GM18873 (cell line): Measurements from ENCODE around the gene ITGA8.
"Not testable (repeated sequence)": the region's sequence is repeated elsewhere in the genome, so short reads cannot be mapped to it uniquely, and the experiment has no call there.

ENCODE experiments used
- ATAC-seq: cut with Tn5 transposase; IDR thresholded peaks from one replicate; pipeline ENCODE4 v1.9.1; 2021; ENCODE audit warnings: mild to moderate bottlenecking, moderate library complexity, moderate number of reproducible peaks; ENCODE audit not compliant: unreplicated experiment, low FRiP score

Gene ITGA8

GRCh38 chr10:15516256-15517085 is 203.3 kb downstream of the ITGA8 start:
- no peak for ATAC-seq

GRCh38 chr10:15515202-15515601 is 204.5 kb downstream of the ITGA8 start:
- ATAC-seq: no peak

DNA sequence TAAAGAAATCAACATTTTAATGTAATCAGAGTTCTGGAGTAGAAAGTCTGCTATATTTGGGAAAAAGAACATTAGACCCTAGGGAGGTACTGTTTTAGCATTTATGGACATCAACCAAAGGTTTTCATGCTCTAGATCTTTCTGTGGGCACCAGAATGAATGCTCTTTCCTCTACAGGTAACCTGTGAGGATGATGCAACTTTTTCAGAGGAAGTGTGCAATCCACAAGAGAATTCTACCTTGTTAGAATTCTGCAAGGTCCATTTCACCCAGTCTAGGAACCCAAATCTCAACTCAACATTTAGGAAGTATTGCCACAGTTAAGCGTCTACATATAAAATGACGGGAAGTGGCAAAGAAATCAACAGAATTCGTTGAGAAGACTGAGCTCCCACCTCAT is 208.8 kb downstream of the ITGA8 start:
- no peak for ATAC-seq

DNA sequence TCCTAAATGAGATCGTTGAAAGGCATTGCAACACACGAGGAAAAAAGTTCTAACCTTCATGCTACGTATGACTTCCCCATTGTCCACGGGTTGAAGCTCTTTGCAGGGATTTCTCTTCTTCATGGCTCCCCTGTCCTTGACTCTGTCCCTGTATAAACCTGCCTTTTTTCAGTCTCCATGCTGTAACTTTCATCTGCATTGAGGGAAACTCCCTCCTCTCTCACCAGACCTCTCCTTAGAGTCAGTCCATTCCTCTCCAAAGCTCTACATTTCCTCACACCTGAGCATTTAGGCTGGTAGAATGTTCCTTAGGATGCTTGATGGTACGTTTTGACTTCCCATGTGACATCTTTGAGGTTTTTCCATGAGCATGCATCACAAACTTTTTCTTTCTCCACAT is 214.4 kb downstream of the ITGA8 start:
- ATAC-seq: no peak

GRCh38 chr10:15504101-15504840 is 215.5 kb downstream of the ITGA8 start:
- ATAC-seq: no peak

DNA sequence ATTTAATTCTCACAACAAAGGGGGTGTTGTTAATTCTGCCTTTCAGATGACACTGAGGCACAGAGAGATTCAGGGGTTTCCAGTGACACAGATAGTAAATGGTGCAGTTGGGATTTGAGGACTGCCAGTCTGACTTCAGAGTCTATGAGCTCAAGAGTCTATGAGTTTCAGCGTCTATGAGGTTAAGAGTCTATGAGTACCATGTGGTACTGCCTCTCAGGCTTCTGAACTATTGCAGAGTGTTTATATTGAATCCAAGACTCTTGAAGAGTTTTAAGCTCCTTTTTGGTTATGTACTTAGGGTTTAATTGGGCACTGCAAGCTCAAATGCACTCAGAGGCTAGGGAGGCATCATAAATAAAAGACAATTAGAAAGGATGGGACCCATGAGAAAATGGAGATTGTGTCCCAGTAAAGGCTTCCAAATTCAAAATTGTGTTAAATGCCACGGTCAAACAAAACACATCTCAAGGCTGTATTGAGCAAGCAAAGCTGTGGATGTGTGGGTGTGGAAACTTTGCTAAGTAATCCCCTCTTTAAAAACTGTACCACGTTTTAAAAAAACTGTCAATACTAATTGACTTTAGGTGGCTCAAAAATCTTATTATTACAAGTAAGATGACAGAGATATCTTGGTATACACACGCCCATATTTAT is 224.7 kb downstream of the ITGA8 start:
- ATAC-seq: no peak

- no peak for ATAC-seq
Measured at GRCh38 chr10:15491856-15492642, 227.7 kb downstream of the ITGA8 start.

GRCh38 chr10:15489431-15489830 is 230.3 kb downstream of the ITGA8 start:
- ATAC-seq: no peak

DNA sequence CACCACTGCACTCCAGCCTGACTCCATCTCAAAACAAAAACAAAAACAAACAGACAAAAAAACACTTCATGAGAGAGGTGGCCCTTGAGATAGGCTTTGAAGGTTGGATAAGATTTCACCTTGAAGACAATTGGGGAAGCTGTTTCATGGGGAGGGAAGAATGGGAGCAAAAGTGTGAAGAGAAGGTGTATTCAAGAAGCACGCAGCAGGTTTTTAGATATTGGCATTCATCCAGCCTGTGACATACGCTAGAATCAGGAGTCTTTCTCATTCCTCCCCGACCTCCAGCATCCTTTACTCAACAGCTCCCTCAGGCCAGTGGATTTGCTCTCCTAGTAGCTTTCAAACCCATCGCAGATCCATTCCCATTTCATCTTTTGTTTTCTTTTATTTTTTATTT is 232.3 kb downstream of the ITGA8 start:
- no peak for ATAC-seq

DNA sequence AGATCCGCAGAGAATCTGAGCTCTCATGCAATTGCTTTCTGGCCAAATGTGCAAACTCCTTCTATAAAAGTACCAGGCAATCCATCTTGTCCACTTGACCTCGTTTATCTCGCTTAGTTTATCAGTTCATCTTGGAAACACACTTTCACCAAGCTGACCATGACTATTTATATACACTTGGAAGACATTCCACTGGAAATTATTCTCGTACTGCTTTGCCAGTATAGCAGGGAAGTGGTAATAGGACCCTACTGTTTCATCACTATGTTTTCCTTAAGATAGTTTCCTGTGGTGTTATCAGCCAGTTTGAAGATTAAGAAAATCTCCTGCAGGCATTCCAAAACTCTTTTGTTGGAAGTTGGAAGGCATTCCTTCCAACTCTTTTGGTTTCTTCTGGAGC is 233.3 kb downstream of the ITGA8 start:
- no peak for ATAC-seq

DNA sequence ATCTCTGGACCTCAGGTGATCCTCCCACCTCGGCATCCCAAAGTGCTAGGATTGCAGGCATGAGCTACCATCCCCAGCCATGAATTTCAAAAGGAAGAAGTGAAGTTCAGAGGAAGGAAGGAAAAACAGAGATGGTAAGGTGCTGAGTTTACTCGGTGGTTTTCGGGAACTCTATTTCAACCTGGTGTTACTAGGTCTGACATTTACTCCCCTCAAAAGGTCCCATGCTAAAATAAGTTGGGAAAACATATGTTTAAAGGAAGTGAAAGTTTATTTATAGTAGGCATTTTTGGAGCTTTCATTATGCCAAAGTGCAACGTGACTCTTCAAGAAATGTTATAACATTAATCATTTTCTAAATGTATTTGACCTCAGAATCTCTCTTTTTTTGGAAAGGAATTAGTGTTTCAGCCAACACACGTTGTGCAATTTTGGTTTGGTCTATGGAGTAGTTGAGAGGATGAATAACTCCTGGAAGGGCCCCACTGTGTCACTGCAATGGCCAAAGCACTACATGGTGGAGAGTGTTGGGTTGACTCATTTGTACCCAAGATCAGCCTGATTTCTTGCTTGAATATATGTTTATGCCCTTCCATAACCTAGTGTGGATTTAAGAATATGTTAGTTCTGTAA is 233.9 kb downstream of the ITGA8 start:
- ATAC-seq: no peak

DNA sequence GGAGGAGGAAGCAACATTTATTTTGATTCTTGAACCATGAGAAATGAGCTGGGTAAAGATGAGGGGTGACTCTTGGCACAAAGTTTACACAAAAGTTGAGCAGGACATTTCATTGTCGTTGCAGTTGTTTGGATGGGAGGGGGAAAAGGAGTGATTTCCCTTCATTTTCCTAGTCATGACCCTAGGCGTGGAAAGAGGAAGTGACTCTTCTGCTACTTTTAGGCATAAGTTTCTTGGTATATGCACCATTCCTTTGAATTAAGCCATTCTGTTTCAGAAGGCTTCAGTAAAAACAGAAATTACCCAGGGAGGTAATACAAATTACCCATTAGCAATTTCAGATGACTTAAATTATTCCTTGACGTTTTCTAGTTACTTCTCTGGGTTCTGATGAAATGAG is 234.7 kb downstream of the ITGA8 start:
- ATAC-seq: no peak

- ATAC-seq: no peak
Measured at GRCh38 chr10:15484128-15484527, 235.6 kb downstream of the ITGA8 start.

DNA sequence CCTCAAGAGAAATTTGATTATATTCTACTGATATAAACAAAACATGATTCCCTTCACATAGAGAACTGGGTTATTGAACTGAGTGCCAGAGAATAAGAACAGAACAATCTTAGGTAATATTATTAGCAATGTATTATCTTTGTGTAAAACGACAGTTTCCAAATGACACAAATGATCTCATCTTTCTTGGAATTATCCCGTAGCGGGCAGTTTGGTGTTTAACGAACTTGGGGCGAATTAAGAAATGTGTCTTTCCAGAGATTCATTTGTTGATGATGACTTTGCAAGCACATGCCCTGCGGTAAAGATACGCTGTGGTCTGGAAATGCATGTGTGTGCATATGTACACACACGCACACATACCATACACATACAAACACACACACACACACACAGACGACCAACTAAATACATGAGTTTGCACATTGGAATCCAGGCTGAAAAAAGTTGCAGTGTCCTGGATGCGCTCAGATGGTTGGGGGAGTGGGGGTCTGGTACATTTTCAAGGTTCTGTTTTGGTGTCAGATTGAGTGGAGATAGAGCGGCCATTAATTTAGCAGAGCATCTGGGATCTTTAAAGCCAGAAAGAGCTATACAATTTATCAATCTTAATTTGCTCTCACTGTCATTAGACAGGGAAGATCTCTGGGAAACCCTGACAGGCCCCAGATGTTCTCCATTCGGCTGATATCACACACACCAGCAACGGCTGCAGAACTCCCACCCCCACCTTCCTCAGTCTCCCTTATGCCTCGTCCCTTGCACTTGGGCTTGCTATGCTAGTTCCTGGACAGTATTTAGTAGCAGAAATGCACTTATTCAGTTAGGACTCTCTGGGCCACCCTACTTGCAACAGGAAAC is 236.3 kb downstream of the ITGA8 start:
- ATAC-seq: no peak

- ATAC-seq: no peak
Measured at GRCh38 chr10:15482156-15482555, 237.6 kb downstream of the ITGA8 start.

DNA sequence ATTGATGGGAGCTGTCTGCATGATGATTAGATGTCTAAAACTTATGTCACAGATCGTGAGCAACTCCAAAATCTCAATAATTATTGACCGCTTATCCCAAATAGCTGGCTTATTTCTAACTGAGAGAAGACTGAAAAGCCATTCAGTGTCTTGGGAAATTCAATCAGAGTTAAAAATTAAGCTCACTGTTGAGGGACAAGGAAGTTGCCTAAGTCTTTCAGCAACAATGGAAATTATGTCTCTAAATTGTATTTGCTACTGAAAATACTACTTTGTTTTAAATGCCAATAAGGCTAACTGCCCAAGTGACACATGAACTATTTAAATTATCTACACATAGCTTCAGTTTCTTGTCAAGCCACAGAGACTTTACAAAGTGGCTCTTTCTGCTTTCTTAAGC is 240.8 kb downstream of the ITGA8 start:
- no peak for ATAC-seq

DNA sequence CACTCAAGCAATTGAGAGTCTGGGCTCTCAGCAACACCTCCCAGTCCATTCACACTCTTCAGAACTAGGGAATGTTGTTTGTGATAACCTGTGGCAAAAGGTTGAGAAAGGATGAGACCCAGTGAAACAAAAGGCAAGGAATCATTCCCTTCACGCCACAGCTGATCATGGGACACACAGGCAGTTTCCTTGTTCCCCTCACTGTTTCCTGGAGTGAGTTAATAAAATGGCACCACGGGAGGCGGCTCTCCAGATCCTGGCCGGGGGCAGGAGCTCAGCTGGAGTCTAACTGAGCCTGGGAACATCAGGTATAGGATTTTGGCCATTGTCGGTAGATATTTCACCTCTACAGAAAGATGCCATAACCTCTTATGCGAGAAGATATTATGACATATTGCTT is 241.3 kb downstream of the ITGA8 start:
- ATAC-seq: no peak

DNA sequence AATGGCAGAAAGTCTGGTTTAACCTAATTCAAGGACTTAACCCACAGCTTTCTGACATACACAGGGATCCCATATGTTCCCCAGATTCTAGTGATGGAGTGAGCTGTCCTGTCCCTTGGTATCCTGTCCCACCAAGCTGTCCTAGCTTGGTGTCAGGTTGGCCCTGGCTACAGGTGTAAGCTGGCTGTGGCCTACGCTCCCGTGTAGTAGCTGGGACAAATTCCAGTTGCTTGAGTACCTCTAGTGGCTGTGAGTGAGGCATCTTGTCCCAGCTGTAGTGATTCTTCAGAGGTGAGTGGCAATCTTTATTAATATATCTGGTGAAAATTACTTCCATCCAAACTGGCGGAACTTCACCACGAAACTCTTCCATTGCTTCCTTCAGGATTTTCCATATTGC is 243.4 kb downstream of the ITGA8 start:
- no peak for ATAC-seq

- ATAC-seq: not testable (repeated sequence)
Measured at GRCh38 chr10:15475439-15475838, 244.3 kb downstream of the ITGA8 start.
